Measurements from ENCODE around the gene OSBP.
"Not testable (repeated sequence)": the region's sequence is repeated elsewhere in the genome, so short reads cannot be mapped to it uniquely, and the experiment has no call there.

The OSBP gene

GRCh38 chr11:59552844-59553243, 62.7 kb downstream of the OSBP start:
- H3K4me3 ChIP-seq (ENCODE audit: low read depth, low read length) = no peak overlapping the region
- no peak for TF ChIP-seq CTCF (IDR thresholded peaks at IDR 0.05; ENCODE audit: low read depth, low read length)

GRCh38 chr11:59551659-59552521, 63.7 kb downstream of the OSBP start:
- peak overlapping the region; percentile 58 for H3K4me3 ChIP-seq (ENCODE audit: low read depth, low read length)
- no peak for TF ChIP-seq CTCF (IDR thresholded peaks at IDR 0.05; ENCODE audit: low read depth, low read length)

DNA sequence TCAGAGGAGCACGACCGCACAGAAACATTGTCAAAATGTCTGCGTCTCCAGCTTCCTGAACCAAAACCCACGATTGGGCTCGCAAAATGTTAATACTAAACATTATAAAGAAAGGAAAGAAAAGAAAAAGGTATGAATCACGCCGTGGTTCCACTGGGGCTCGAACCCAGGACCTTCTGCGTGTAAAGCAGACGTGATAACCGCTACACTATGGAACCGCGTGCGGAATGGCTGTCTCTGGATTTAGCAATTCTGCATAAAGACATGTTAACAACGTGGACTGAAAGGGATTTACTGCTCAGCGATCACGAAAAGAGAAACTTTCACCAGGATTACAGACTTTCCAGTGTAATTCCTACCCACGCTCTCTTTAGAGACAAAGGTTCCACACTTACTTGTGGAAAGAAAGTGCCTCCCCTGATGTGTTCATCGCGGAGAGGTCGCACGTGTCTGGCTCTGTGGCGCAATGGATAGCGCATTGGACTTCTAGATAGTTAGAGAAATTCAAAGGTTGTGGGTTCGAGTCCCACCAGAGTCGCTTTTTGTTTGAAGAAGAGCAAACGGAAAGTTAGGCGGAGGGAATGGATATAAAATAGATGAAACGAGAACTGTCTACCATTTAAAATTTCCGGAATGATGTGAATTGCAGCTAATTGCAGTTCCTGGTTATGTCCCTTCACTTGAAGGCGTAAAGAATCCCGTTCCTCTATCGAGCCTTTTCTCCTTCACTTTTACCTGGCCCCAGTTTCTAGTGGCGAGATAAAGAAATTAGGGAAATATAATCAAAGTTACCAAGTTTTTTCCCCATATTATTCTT, 64.5 kb downstream of the OSBP start:
- peak overlapping the region; percentile 58 for H3K4me3 ChIP-seq (ENCODE audit: low read depth, low read length)
- TF ChIP-seq CTCF (IDR thresholded peaks at IDR 0.05; ENCODE audit: low read depth, low read length) = no peak

DNA sequence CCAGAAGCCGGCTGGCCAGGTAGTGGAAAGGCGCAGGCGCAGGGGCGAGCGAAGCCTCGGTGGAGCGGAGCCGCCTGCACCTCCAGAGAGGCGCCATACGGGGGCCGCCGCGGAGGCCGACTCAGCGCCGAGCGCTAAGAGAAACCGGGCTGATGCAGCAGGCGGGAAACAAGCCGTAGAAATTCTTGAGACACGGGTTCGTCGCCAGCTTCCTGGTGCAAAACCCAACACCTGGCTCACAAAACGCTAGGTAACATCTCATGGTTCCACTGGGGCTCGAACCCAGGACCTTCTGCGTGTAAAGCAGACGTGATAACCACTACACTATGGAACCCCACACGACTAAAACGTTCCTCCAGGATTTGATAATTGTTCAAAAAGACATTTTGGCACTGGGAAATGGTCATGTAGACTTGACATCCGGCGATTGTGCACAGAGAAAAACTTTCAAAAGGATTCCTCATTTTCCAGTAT, 65.2 kb downstream of the OSBP start:
- peak overlapping the region; percentile 58 for H3K4me3 ChIP-seq (ENCODE audit: low read depth, low read length)
- TF ChIP-seq CTCF (IDR thresholded peaks at IDR 0.05; ENCODE audit: low read depth, low read length) = 0 out of 2 replicates have a peak, but pooled peaks have one; percentile 9

DNA sequence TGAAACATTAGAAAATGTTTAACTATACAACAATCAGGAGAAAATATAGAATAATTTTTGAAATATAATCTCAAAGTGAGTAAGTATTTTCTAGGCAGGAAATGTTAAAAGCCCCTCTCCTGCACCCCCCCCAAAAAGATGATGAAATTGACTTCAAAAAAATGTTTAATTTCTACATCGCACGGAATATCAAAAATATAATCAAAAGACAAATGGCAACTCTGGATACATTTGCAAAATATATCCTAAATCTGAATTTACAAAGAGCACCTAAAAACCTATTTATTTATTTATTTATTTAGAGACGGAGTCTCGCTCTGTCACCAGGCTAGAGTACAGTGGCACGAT, 67.3 kb downstream of the OSBP start:
- no peak overlapping the region for H3K4me3 ChIP-seq (ENCODE audit: low read depth, low read length)
- no peak for TF ChIP-seq CTCF (IDR thresholded peaks at IDR 0.05; ENCODE audit: low read depth, low read length)

DNA sequence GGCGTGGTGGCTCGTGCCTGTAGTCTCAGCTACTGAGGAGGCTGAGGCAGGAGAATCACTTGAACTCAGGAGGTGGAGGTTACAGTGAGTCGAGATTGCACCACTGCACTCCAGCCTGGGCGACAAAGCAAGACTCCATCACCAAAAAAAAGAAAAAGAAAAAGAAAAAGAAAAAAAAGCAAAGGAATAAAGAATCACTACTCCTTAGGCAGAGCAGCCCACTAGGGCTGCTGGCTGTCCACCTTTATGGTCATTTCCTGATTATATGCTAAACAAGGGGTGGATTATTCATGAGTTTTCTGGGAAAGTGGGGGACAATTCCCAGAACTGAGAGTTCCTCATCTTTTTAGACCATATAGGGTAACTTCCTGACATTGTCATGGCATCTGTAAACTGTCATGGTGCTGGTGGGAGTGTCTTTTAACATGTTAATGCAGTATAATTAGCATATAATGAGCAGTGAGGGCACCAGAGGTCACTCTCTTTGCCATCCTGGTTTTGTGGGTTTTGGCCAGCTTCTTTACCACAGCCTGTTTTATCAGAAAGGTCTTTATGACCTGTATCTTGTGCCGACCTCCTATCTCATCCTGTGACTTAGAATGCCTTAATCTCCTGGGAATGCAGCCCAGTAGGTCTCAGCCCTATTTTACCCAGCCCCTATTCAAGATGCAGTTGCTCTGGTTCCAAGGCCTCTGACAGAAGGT, 67.8 kb downstream of the OSBP start:
- not testable (repeated sequence) for H3K4me3 ChIP-seq (ENCODE audit: low read depth, low read length)

DNA sequence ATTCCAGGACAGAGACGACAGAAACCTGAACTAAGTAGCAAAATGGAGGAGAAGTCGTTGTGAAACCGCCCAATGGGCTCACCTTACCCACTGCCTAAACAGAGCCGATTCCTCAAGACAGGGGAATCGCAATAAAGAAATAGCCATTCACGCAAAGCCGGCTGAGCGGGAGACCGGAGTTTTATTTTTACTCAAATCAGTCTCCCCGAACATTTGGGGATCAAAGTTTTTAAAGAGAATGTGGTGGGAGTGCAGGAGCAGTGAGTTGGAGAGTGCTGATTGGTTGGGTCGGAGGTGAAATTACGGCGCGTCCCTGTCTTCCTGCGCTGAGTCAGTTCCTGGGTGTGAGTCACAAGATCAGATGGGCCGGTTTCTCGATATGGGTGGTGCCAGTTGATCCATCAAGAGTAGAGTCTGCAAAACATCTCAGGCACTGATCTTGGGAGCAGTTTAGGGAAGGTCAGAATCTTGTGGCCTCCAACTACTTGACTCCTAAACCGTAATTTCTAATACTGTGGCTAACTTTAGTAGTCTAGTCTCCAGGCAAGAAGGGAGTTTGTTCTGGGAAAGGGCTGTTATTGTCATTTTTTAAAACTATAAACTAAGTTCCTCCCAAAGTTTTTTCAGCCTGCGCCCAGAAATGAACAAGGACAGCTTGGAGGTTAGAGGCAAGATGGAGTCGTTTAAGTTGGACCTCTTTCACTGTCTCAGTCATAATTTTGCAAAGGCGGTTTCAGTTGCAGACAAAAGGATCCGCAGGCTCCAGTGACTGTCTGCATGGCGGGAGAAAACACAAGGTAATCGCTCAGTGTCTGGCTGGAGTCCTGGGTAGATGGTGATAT, 70.2 kb downstream of the OSBP start:
- TF ChIP-seq CTCF (IDR thresholded peaks at IDR 0.05; ENCODE audit: low read depth, low read length) = no peak
- H3K4me3 ChIP-seq (ENCODE audit: low read depth, low read length) = no peak overlapping the region
